ENCODE measurements around the gene WIPF3. TPM values are rescaled to one million over a fixed set of nuclear protein-coding genes. Genes with fewer than 3 reads are reported as not detected.
A peak's percentile ranks its signal among the peaks of the same experiment; 100 is the strongest.

Gene WIPF3
- total RNA-seq, 2 donors from 2014 or later: 1.8 to 3.8 TPM

DNA sequence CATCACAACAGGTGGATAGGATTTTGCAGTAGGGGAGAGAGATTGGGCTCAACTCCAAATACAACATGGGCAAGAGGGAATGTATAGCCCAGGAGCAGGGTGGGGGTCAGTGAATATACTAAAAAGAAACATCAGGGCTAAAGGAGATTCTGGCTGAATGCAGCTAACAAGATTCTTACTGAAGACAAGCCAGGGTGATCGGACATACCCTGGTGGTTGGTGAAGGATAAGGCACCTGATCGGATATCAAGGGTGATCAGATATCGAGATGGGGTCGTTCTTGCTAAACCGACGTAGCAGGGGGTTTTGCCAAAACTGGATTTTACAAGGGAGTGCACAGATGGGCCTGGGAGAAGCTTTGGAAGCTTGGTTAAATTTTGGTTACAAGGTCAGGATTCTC is 34.4 kb downstream of the WIPF3 start:
- ATAC-seq (no peak), DNase-seq (no peak)
- intact Hi-C loops (cut with DNase I): no loop called here

DNA sequence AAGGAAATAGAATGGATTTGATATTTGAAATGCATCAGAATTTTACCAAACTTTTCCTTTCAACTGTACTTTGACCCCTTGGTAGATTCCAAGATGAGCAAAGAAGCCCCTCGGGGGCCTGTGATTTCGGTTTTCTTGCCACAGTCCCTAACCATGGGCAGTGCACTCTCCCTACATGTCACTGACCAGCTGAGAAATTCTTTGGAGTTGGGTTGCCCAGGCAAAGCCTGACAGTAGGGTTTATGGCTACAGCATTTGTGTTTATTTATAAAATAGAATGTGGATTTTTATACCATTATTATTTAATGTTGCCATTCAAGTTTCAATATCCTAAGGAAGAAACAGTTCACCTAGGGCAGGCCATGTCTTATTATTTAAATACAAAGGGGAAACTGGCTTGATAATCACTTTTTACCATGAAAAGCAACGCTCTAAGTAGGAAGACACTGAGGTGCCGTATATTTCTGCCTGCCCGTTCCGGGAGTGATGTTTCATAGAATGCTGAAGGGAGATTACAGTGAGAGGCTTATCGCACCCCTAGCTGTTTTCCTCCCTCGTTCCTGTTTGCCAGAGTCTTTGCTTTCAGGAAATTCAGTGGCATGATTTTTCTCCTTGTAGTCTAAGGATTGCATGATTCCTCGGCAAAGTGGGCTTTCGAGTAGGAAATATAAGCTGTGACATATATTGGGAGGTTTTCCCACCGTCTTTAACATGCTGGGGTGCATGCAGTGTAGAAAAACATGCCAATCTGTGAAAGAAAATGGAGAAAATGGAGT is 35.8 kb downstream of the WIPF3 start:
- intact Hi-C loops (cut with DNase I): no loop called here
- DNase-seq: no peak
- no peak for ATAC-seq

DNA sequence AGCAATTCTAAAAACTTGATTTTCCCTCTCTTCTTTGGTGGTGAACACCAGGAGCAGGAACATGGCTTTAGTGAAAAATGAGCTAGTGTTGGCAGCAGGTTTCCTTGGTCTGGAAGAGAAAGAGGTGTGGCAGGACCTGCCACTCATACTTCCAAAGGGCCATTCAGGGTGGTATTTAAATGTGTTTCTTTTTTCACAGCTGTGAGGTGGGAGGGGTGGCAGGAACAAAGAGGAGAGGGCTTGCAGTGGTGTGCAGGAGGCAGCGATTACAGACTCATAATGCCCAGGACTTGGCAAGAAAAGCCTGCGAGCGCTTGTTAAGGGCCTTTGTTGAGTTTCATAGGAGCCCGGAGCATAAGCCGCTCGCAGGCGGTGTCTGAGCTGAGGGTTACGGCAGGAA is 36.8 kb downstream of the WIPF3 start:
- ATAC-seq (no peak), DNase-seq (no peak)
- intact Hi-C loops (cut with DNase I): no loop called here

DNA sequence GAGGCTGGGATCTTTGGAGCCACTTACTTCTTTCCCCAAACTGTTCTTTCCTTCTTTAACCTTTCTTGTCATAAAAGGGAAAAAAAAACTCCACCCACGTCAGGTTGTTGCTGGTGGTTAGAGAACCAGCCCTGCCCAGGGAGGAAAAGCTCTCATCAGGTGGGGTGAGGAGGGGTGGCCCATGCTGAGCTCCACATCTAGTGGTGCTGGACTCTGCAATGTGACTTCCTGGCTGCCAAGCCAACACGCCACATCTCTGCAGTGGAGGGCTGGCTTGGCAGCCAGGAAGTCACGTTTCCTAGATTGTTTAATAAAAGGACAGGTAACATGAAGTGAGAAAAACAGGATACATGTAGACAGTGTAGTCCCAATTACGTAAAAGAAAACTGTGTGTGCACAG is 37.4 kb downstream of the WIPF3 start:
- ATAC-seq (no peak), DNase-seq (no peak)
- intact Hi-C loops (cut with DNase I): no loop called here

DNA sequence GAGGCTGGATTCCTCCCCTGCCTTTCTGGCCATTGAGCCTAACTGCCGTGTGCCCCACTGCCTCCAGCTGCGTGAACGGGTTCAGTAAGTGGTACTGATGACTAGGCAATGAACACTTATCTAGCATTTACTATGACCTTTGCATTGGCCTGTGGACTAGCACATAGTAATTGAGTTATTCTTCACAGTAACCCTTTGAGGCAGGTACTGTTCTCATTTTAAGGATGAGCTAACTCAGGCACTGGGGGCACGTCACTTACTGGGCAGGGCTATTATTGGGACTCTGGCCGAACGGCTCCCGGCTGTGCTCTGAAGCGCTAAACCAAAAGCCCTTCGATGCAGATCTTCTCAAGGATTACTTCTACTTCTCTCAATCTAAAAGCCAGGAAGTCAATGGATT is 38.3 kb downstream of the WIPF3 start:
- ATAC-seq: no peak
- intact Hi-C loops (cut with DNase I): no loop called here
- DNase-seq: no peak

DNA sequence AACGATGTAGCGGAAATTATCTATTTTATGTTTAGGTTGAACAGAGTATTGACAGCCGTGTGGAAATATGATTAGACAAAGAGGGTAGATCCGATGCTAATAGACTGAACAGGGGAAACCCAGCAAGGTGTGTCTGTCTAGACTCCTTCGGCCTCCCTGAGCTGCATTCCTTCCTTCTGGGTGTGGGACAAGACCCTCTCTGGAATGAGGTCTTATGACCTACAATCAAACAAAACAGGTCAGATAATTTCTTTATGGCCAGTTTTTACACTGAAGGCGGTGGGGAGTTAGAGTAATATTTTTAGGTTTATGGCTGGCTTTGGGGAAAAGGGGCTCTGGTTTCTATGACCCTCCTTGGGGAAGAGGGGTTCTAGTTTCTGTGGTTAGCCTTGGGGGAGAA is 41.2 kb downstream of the WIPF3 start:
- ATAC-seq (no peak), DNase-seq (no peak)
- intact Hi-C loops (cut with DNase I): no loop called here

DNA sequence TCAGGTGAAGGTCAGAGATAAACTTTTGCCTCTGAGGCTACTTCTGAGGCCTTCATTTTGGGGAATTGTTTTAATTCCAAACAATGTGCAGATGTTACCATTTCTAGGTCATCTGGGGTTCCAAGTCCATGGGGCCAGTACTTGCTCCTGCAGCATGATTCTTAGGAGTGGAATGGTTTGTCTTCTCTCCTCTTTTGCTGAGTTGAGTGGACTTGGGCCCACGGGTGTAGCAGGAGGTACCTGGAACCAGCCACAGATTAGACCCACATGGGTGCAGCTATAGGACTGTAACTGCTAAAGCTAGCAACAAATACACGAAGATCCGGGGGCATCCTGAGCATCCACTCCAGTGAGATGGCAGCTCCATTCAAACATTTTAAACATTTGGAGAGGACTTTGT is 41.6 kb downstream of the WIPF3 start:
- DNase-seq: no peak
- intact Hi-C loops (cut with DNase I): no loop called here
- ATAC-seq: no peak

DNA sequence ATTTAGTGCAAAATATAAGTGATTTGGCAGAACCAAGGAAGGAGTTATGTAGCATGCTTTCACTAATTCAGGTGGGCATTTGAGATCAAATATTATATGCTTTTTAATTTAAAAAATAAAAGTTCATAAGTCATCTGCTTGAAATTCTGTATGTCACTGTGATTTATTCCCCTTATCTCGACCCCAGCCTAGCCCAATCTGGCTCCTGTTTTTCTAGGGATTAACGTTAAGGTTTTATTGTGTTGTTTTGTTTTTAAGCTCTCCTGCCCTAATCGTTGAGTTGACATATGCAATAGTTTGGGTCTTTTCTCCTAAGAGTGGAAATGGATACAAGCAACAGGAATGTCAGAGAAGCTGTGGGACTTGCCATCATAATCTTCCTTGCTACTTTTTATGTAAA is 42.6 kb downstream of the WIPF3 start:
- no peak for ATAC-seq
- intact Hi-C loops (cut with DNase I): no loop called here
- DNase-seq: no peak

DNA sequence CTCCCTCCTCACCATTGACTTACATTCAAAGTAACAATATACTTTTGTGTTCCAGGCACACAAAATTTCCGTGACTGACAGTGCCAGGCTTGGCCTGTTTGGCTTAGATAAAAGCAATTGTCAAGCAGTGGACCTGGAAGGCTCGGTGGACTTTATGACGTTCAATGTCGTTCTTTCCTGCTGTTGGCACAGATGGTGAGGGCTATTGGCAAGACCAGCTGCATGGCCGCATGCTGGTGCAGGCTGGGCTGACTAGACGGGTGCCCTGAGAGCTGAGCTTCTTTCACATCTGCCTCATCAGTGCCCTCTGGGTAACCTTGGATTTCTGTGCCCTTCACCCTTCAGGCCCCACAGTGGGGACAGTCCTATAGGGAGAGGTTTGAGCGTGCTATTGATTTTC is 45.2 kb downstream of the WIPF3 start:
- ATAC-seq (peak; percentile 22 to 55), DNase-seq (peak; percentile 23)
- intact Hi-C loops (cut with DNase I): no loop called here

DNA sequence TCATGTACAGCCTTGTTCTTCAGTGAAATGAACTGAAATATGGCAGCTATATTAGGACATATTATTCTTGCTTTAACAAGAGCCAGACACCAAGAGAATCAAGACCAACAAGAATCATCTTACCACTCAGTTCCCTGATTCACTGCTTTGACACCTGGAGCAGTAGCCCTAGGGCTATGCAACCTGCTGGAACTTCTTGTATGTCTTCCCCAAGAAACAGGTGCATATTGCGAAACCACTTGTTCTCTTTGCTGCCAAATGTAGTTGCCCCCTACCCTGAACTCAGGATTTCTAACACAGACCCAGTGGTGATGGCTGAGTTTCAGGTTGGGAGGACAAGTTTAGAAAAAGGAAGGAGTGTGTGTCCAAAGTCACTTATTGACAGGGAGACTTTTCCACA is 46.1 kb downstream of the WIPF3 start:
- ATAC-seq: no peak
- intact Hi-C loops (cut with DNase I): no loop called here

DNA sequence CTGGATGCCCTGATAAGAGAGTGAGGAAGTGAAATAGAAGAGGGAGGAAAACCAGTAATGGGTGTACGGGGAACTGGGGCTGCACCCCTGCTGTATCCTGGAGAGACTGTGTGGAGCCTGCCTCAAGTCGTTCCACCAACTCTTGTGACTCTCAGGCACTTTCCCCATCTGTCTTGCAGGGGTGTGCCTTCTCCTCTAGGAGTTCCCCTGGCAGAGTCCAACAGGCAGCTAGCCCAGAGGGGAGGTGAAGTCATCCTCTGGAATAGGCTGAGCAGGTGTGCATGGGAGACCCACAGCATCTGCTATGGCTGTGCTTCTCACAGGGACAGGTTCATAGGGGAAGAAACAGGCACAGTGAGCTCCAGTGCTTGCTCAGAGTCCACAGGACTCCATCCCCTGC is 46.8 kb downstream of the WIPF3 start:
- ATAC-seq (no peak), DNase-seq (no peak)
- intact Hi-C loops (cut with DNase I): no loop called here

More for the DNA sequence above, 46.1 kb downstream of the WIPF3 start:
- no peak for DNase-seq

DNA sequence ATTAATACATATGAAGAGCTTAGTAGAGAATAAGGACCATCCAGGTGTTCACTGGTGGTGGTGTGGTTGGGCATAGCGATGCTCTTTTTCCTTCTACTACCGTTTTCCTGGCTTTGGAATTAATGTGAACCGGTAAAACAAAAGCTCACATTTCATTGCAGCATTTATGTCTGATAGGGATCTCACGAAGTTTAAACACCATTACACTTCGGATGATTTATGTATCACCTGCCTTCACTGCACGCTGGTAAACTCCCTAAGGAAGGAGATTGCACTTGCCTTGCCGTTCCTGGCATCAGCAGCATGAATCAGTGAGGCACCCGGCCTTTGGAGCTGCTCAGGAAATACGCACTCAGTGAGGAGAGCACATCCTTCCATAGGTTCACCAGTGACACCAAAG is 47.5 kb downstream of the WIPF3 start:
- ATAC-seq (no peak), DNase-seq (no peak)
- intact Hi-C loops (cut with DNase I): no loop called here

DNA sequence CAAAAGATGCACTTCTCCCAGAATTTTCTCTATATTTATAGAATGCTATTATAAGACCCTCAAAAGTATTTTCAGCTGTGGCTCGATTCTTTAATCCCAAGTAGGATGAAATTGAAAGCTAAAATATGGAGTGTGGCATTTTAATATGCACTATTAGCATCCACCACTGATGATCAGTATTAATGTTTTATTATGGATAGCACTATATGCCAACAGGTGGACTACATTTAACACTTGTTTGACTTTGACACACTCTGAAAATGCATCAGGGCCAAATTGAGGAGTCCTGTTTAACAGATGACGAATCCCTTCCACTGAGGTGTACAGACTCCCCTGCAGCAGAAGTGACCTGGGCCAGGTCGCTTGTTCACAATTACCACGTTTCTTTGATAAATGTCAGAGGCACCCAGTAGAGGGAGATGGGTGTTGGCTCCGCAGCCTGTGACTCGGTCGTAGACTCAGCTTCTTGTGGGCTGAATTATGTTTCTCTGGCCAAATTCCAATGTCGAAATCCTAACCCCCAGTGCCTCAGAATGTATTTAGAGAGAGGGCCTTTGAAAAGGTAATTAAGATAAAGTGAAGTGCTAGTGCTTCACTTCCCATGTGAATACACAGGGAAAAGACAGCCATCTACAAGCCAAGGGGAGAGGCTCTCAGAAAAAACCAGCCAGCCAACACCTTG is 48.1 kb downstream of the WIPF3 start:
- ATAC-seq: no peak
- intact Hi-C loops (cut with DNase I): no loop called here

DNA sequence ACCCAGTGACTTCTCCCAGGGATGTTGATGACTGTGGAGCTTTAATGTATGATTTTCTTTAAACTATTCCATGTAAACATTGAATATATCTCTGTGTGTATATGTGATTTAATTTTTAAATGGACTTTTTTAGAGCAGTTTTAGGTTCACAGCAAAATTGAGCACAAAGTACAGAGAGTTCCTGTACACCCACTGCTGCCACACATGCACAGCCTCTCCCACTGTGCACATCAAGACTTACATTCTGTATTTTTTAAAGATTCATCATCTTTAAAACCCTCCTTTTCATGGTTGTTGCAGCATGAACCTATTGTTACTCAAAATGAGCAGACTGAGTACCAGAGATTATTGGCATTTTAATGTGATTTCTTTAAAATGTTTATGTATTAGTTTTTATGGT is 51.3 kb downstream of the WIPF3 start:
- intact Hi-C loops (cut with DNase I): no loop called here
- DNase-seq (no peak), ATAC-seq (no peak)

More for the DNA sequence above, 48.1 kb downstream of the WIPF3 start:
- DNase-seq: no peak

DNA sequence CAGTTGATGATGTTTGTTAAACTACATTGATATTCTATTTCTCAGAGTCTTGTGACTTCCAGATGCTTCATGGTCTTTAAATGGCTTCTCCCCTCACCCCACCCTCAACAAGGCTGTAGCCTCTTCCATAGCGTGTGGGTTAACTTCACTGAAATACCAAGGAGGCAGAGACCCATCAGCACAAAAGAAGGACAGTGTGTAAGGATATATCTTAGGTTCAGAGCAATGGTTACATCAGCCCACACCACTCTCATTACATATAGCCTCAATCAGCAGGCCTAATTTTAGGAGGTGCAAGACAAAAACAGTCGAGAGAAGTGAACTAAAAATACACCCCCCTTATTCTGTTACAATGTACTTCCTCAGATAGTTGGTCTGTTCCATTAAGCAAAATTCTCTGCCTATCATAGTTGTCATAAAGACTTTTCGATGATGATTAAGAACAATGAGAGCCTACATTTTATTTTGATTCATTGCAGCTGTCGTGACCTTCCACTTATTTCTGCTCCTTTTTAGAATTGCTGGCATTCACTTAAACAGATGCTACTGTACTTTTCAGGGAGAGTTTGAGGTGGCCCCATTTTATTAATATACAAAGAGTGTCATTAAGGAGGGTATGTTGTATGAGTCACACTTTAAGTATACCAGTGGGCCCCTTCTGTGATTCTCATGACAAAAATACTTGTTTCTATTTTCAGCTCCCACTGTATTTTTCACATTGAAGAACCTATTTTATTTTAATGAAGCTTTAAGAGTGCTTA is 52.1 kb downstream of the WIPF3 start:
- no peak for ATAC-seq
- no peak for DNase-seq
- intact Hi-C loops (cut with DNase I): no loop called here

DNA sequence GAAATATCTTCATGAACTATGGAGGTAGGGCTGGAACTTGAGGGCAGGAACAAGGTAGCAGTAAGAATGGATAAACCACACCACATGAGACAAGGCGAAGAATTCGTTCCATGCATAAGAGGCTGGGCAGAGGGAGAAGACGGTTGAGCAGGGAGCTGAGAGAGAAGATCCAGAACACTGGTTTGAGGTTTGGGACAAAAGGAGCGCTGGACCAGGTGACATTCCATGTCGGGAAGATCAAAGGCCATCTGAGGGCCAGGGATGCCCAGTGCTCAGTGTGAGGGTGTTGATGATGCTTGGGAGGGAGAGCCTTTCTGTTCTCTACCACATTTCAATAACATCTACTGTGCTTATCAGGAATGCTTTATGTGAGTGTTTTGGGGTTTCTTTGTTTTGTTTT is 52.8 kb downstream of the WIPF3 start:
- intact Hi-C loops (cut with DNase I): no loop called here
- ATAC-seq: no peak
- no peak for DNase-seq

DNA sequence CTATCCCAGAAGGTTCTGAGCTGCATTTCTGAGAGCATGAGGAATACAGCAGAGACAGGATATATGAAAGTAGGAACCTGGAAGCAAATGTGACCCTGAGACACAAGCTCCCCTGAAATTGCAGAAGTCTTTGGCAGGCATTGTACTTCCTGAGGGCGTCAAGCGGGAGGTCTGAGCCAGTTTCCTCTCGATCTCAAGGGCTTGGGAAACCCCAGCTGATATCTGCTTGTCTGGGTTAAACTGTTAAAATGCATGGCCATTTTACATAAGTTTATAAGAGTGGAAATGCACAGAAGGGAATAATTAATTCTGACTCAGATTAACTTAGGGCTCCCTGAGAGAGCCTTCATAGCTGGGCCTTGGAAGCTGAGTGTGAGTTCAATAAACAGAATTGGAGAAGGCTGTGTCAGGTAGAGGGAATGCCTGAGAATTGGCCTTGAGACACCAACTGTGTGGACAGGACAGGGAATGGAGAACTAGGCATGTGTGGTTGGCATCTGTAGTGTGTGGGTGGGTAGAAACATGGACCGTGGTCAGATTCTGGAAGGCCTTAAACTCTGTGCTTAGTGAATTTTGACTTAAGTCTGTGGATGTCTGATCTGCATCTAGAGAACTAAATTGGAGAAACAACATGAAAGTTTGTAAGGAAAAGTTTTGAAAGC is 53.3 kb downstream of the WIPF3 start:
- peak; percentile 52 for DNase-seq
- ATAC-seq: peak; percentile 57 to 59
- intact Hi-C loops (cut with DNase I): no loop called here

DNA sequence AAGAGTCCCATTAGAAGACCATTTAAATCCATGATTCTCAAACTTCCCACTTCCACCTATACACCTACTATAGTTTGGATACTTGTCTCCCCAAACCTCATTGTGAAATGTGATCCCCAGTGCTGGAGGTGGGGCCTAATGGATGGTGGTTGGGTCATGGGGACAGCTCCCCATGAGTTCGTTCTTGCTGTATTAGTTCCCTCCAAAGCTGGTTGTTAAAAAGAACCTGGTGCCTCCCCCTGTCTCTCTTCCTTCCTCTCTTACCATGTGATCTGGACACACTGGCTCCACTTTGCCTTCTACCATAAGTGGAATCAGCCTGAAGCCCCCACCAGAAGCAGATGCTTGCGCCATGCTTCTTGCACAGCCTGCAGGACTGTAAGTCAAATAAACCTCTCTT is 53.9 kb downstream of the WIPF3 start:
- intact Hi-C loops (cut with DNase I): no loop called here
- DNase-seq (no peak), ATAC-seq (no peak)

DNA sequence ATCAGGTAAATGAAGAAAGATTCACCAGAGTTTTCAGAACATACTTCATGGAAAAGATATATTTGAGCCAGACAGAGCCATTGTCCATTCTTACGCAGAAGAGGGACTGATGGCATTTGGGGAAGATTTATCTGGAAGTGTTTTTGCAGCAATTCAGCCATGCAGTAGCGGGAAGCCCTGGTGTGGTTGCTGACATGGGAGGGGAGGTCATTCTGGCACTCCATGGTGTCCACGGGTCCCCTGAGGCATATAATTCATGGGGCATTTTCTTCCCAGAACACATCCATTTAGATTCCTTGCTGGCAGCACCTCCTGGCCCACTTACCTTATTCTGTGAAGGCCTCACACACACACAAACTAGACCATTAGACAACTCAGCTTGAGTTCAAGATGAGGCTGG is 55.6 kb downstream of the WIPF3 start:
- ATAC-seq (no peak), DNase-seq (no peak)
- intact Hi-C loops (cut with DNase I): no loop called here

DNA sequence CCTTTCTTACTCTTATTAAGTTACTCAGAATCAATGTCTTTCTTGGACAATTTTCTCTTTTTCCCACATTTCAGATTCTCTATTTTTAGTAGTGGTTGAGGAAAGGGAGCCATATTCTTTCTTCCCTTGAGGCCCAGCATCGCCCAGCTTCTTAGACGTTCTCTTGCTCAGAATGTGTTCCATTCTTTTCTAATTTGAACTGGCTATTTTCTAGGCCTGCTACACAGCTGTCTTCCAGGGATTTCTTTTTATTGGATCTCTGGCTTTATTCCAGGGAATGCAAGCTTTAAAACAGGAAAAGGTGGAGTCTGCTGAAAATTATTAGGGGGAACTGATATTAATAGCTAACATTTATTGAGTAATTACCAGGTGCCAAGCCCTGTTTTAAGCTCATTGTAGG is 58.3 kb downstream of the WIPF3 start:
- ATAC-seq: peak in 1 of 2 donors; percentile 41
- intact Hi-C loops (cut with DNase I): no loop called here

More for the DNA sequence above, 58.3 kb downstream of the WIPF3 start:
- DNase-seq: no peak

All from left cardiac atrium (tissue), 4 donors.